Hematopoietic multipotent progenitor cell treated with erythropoietin and hydrocortisone succinate and interleukin-3 and kit ligand, for 8 days (in vitro differentiated cells): ENCODE results near the gene C4B.

Experiments used
- DNase-seq: peaks from one replicate; pipeline ENCODE4 v3.0.0-alpha.2; 2015

C4B gene

DNA sequence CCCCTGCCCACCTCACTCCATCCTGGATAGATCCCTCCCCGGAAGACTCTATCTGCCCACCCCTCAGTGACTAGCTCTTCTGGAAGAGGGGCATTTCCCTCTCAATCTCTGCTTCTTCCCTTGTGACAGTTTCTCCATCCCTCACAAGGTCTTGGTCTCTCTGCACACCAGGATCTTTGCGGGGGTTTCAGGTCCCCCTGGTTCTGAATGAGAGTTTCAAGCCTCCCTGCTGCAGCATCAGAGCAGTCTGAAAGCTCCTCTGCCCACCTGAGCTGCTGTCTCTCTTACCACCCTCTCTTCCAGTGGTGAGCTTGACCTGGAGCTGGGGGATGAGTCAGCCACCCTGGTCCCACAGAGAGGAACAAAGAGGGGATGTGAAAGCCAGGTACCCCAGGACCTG, 70.2 kb downstream of the C4B start:
- DNase-seq: no peak
